ENCODE data around the gene MRPS10.

MRPS10 gene

GRCh38 chr6:42239333-42239732, 21.7 kb upstream of the MRPS10 start:
- Histone ChIP-seq H3K36me3 (ENCODE audit: insufficient read depth, low read length) (0 out of 2 replicates have a peak, but pooled peaks cover 3% of the 10 kb centered on the region), H3K4me1 (ENCODE audit: control insufficient read depth, insufficient read depth, low read length, unreplicated experiment) (peaks cover 15% of the 10 kb centered on the region), H3K4me3 (ENCODE audit: low read depth, low read length) (no peak overlapping the region), H2AFZ (ENCODE audit: low read length, unreplicated experiment) (no peak overlapping the region), H3K27me3 (ENCODE audit: insufficient read depth, low read length) (no peaks in the 10 kb centered on the region), H3K79me2 (ENCODE audit: control insufficient read depth, insufficient read depth, low read length, unreplicated experiment) (no peaks in the 10 kb centered on the region), H3K27ac (ENCODE audit: low read depth, low read length) (no peak overlapping the region)

- no peaks in the 10 kb centered on the region for H3K27me3 ChIP-seq (ENCODE audit: insufficient read depth, low read length)
- H3K4me1 ChIP-seq (ENCODE audit: control insufficient read depth, insufficient read depth, low read length, unreplicated experiment): peaks cover 15% of the 10 kb centered on the region
- no peak overlapping the region for H2AFZ ChIP-seq (ENCODE audit: low read length, unreplicated experiment)
- H3K79me2 ChIP-seq (ENCODE audit: control insufficient read depth, insufficient read depth, low read length, unreplicated experiment): no peaks in the 10 kb centered on the region
- 0 out of 2 replicates have a peak, but pooled peaks cover 3% of the 10 kb centered on the region for H3K36me3 ChIP-seq (ENCODE audit: insufficient read depth, low read length)
- H3K4me3 ChIP-seq (ENCODE audit: low read depth, low read length): no peak overlapping the region
- no peak overlapping the region for H3K27ac ChIP-seq (ENCODE audit: low read depth, low read length)
These were observed 20.2 kb upstream of the MRPS10 start for GRCh38 chr6:42237857-42238256.

GRCh38 chr6:42236682-42237473, 19.2 kb upstream of the MRPS10 start:
- no peak overlapping the region for H3K4me3 ChIP-seq (ENCODE audit: low read depth, low read length)
- peaks cover 15% of the 10 kb centered on the region for H3K4me1 ChIP-seq (ENCODE audit: control insufficient read depth, insufficient read depth, low read length, unreplicated experiment)
- 0 out of 2 replicates have a peak, but pooled peaks cover 3% of the 10 kb centered on the region for H3K36me3 ChIP-seq (ENCODE audit: insufficient read depth, low read length)
- H3K27ac ChIP-seq (ENCODE audit: low read depth, low read length): no peak overlapping the region
- H2AFZ ChIP-seq (ENCODE audit: low read length, unreplicated experiment): no peak overlapping the region
- no peaks in the 10 kb centered on the region for H3K27me3 ChIP-seq (ENCODE audit: insufficient read depth, low read length)
- no peaks in the 10 kb centered on the region for H3K79me2 ChIP-seq (ENCODE audit: control insufficient read depth, insufficient read depth, low read length, unreplicated experiment)

GRCh38 chr6:42236030-42236429, 18.4 kb upstream of the MRPS10 start:
- Histone ChIP-seq H3K4me1 (ENCODE audit: control insufficient read depth, insufficient read depth, low read length, unreplicated experiment) (peaks cover 15% of the 10 kb centered on the region), H3K27ac (ENCODE audit: low read depth, low read length) (no peak overlapping the region), H3K27me3 (ENCODE audit: insufficient read depth, low read length) (no peaks in the 10 kb centered on the region), H3K36me3 (ENCODE audit: insufficient read depth, low read length) (0 out of 2 replicates have a peak, but pooled peaks cover 3% of the 10 kb centered on the region), H3K4me3 (ENCODE audit: low read depth, low read length) (no peak overlapping the region), H3K79me2 (ENCODE audit: control insufficient read depth, insufficient read depth, low read length, unreplicated experiment) (no peaks in the 10 kb centered on the region), H2AFZ (ENCODE audit: low read length, unreplicated experiment) (no peak overlapping the region)

- no peak overlapping the region for H2AFZ ChIP-seq (ENCODE audit: low read length, unreplicated experiment)
- H3K36me3 ChIP-seq (ENCODE audit: insufficient read depth, low read length): 0 out of 2 replicates have a peak, but pooled peaks cover 3% of the 10 kb centered on the region
- H3K27me3 ChIP-seq (ENCODE audit: insufficient read depth, low read length): no peaks in the 10 kb centered on the region
- H3K27ac ChIP-seq (ENCODE audit: low read depth, low read length): no peak overlapping the region
- H3K79me2 ChIP-seq (ENCODE audit: control insufficient read depth, insufficient read depth, low read length, unreplicated experiment): no peaks in the 10 kb centered on the region
- peaks cover 6% of the 10 kb centered on the region for H3K4me1 ChIP-seq (ENCODE audit: control insufficient read depth, insufficient read depth, low read length, unreplicated experiment)
- H3K4me3 ChIP-seq (ENCODE audit: low read depth, low read length): no peak overlapping the region
These were observed 14.4 kb upstream of the MRPS10 start for GRCh38 chr6:42232035-42232434.

- Histone ChIP-seq H3K27ac (ENCODE audit: low read depth, low read length) (no peak overlapping the region), H3K79me2 (ENCODE audit: control insufficient read depth, insufficient read depth, low read length, unreplicated experiment) (no peaks in the 10 kb centered on the region), H3K4me1 (ENCODE audit: control insufficient read depth, insufficient read depth, low read length, unreplicated experiment) (peaks cover 19% of the 10 kb centered on the region), H2AFZ (ENCODE audit: low read length, unreplicated experiment) (no peak overlapping the region), H3K36me3 (ENCODE audit: insufficient read depth, low read length) (0 out of 2 replicates have a peak, but pooled peaks cover 1% of the 10 kb centered on the region), H3K27me3 (ENCODE audit: insufficient read depth, low read length) (no peaks in the 10 kb centered on the region), H3K4me3 (ENCODE audit: low read depth, low read length) (no peak overlapping the region)
These were observed 13.0 kb upstream of the MRPS10 start for GRCh38 chr6:42230345-42231321.

- H2AFZ ChIP-seq (ENCODE audit: low read length, unreplicated experiment): no peak overlapping the region
- H3K36me3 ChIP-seq (ENCODE audit: insufficient read depth, low read length): no peaks in the 10 kb centered on the region
- no peak overlapping the region for H3K27ac ChIP-seq (ENCODE audit: low read depth, low read length)
- H3K79me2 ChIP-seq (ENCODE audit: control insufficient read depth, insufficient read depth, low read length, unreplicated experiment): no peaks in the 10 kb centered on the region
- no peaks in the 10 kb centered on the region for H3K27me3 ChIP-seq (ENCODE audit: insufficient read depth, low read length)
- peaks cover 28% of the 10 kb centered on the region for H3K4me1 ChIP-seq (ENCODE audit: control insufficient read depth, insufficient read depth, low read length, unreplicated experiment)
- no peak overlapping the region for H3K4me3 ChIP-seq (ENCODE audit: low read depth, low read length)
These were observed 12.0 kb upstream of the MRPS10 start for GRCh38 chr6:42229506-42230119.

- Histone ChIP-seq H3K27ac (ENCODE audit: low read depth, low read length) (no peak overlapping the region), H3K27me3 (ENCODE audit: insufficient read depth, low read length) (no peaks in the 10 kb centered on the region), H3K79me2 (ENCODE audit: control insufficient read depth, insufficient read depth, low read length, unreplicated experiment) (no peaks in the 10 kb centered on the region), H3K4me3 (ENCODE audit: low read depth, low read length) (no peak overlapping the region), H2AFZ (ENCODE audit: low read length, unreplicated experiment) (no peak overlapping the region), H3K4me1 (ENCODE audit: control insufficient read depth, insufficient read depth, low read length, unreplicated experiment) (peaks cover 34% of the 10 kb centered on the region), H3K36me3 (ENCODE audit: insufficient read depth, low read length) (no peaks in the 10 kb centered on the region)
These were observed 10.6 kb upstream of the MRPS10 start for GRCh38 chr6:42228305-42228704.

- Histone ChIP-seq H3K27me3 (ENCODE audit: insufficient read depth, low read length) (no peaks in the 10 kb centered on the region), H2AFZ (ENCODE audit: low read length, unreplicated experiment) (no peak overlapping the region), H3K4me3 (ENCODE audit: low read depth, low read length) (no peak overlapping the region), H3K27ac (ENCODE audit: low read depth, low read length) (peak overlapping the region; percentile 32), H3K79me2 (ENCODE audit: control insufficient read depth, insufficient read depth, low read length, unreplicated experiment) (no peaks in the 10 kb centered on the region), H3K36me3 (ENCODE audit: insufficient read depth, low read length) (no peaks in the 10 kb centered on the region), H3K4me1 (ENCODE audit: control insufficient read depth, insufficient read depth, low read length, unreplicated experiment) (peaks cover 34% of the 10 kb centered on the region)
These were observed 9.7 kb upstream of the MRPS10 start for GRCh38 chr6:42227173-42227850.

- no peaks in the 10 kb centered on the region for H3K36me3 ChIP-seq (ENCODE audit: insufficient read depth, low read length)
- no peaks in the 10 kb centered on the region for H3K27me3 ChIP-seq (ENCODE audit: insufficient read depth, low read length)
- peaks cover 34% of the 10 kb centered on the region for H3K4me1 ChIP-seq (ENCODE audit: control insufficient read depth, insufficient read depth, low read length, unreplicated experiment)
- H2AFZ ChIP-seq (ENCODE audit: low read length, unreplicated experiment): no peak overlapping the region
- no peaks in the 10 kb centered on the region for H3K79me2 ChIP-seq (ENCODE audit: control insufficient read depth, insufficient read depth, low read length, unreplicated experiment)
- no peak overlapping the region for H3K4me3 ChIP-seq (ENCODE audit: low read depth, low read length)
- H3K27ac ChIP-seq (ENCODE audit: low read depth, low read length): peak overlapping the region; percentile 49
These were observed 9.0 kb upstream of the MRPS10 start for GRCh38 chr6:42226645-42227143.
